T-helper 2 cell treated with Interferon-gamma antibody and Interleukin-4, amounts not matched to agents 5 μg/mL and 100 μg/mL, for 36 hours (primary cell): ENCODE results near the gene MAPKAPK5.
A peak's percentile ranks its signal among the peaks of the same experiment; 100 is the strongest.
"Not testable (repeated sequence)": the region's sequence is repeated elsewhere in the genome, so short reads cannot be mapped to it uniquely, and the experiment has no call there.

Experiments used
- DNase-seq: peaks from one replicate; pipeline ENCODE4 v3.0.0; 2021; ENCODE audit warnings: low spot score
- H3K27ac Mint-ChIP-seq: one replicate; pipeline ENCODE4 v1.8.0; 2021; ENCODE audit warnings: mild to moderate bottlenecking, mixed read lengths
- H3K27me3 Mint-ChIP-seq: one replicate; pipeline ENCODE4 v1.8.0; 2021; ENCODE audit warnings: low read depth, mixed read lengths
- H3K36me3 Mint-ChIP-seq: one replicate; pipeline ENCODE4 v1.8.0; 2021; ENCODE audit warnings: low read depth, mixed read lengths
- H3K4me1 Mint-ChIP-seq: one replicate; pipeline ENCODE4 v1.8.0; 2021; ENCODE audit warnings: low read depth, mixed read lengths
- H3K4me3 Mint-ChIP-seq: one replicate; pipeline ENCODE4 v1.8.0; 2022; ENCODE audit warnings: mild to moderate bottlenecking, moderate library complexity, mixed read lengths
- H3K9me3 Mint-ChIP-seq: one replicate; pipeline ENCODE4 v1.8.0; 2021; ENCODE audit warnings: mixed read lengths

The MAPKAPK5 gene

DNA sequence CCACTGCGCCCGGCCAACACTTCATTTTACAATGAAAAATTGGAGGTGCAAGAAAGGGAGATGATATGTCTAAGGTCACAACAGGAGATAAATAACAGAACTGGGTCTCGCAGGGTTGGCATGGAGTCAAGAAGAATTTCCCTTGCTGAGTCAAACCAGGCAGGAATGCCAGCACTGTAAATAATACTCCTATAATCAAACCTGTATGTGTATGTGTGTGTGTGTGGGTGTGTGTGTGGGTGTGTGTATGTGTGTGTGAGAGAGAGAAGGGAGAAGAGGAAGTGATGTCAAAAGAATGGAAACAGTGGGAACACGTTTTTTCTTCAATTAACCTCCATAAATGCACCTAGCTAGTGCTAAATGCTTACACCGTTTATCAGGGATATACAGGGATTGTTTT, 100.5 kb downstream of the MAPKAPK5 start:
- peaks cover 22% of the 10 kb centered on the region for H3K4me1 Mint-ChIP-seq
- no peaks in the 10 kb centered on the region for H3K27me3 Mint-ChIP-seq
- H3K4me3 Mint-ChIP-seq = no peak overlapping the region
- DNase-seq = no peak
- no peaks in the 10 kb centered on the region for H3K9me3 Mint-ChIP-seq
- H3K36me3 Mint-ChIP-seq = no peaks in the 10 kb centered on the region
- no peak overlapping the region for H3K27ac Mint-ChIP-seq

DNA sequence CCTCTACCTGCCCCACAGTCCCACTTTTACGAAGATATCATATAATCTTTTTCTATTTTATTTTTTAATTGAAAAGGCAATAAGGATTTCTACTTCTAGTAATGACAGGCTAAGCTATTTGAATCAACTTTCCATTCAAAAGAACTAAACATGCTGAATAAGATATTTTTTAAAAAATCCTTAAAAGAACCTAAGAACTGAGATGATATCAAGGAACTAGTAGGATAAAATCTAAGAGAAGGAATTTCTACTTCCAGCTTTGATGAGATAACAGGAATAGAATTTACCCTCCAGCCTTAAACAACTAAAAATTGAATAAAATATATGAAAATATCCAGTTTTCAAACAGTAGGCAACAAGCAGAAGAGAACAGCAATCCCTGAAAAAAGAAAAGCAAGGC, 101.9 kb downstream of the MAPKAPK5 start:
- Mint-ChIP-seq H3K36me3 (peaks cover 2% of the 10 kb centered on the region), H3K27me3 (peaks cover 2% of the 10 kb centered on the region), H3K4me1 (peaks cover 22% of the 10 kb centered on the region), H3K27ac (no peak overlapping the region), H3K9me3 (no peaks in the 10 kb centered on the region), H3K4me3 (no peak overlapping the region)
- no peak for DNase-seq

- peaks cover 39% of the 10 kb centered on the region for H3K4me1 Mint-ChIP-seq
- DNase-seq = peak; percentile 33
- H3K27me3 Mint-ChIP-seq, H3K27ac Mint-ChIP-seq: not testable (repeated sequence)
- H3K36me3 Mint-ChIP-seq = peaks cover 35% of the 10 kb centered on the region
- H3K4me3 Mint-ChIP-seq = peak overlapping the region; percentile 59
- peaks cover 34% of the 10 kb centered on the region for H3K9me3 Mint-ChIP-seq
Measured at GRCh38 chr12:111950961-111951676, 109.1 kb downstream of the MAPKAPK5 start.
